ENCODE results near the gene SPSB4. TPM values are rescaled to one million over a fixed set of nuclear protein-coding genes. Genes with fewer than 3 reads are reported as not detected.

The SPSB4 gene
- total and polyA plus RNA-seq, 2 of the 13 experiments (the other 11 are each of a cell fraction or from before 2014, with no cell fraction given) = not detected

DNA sequence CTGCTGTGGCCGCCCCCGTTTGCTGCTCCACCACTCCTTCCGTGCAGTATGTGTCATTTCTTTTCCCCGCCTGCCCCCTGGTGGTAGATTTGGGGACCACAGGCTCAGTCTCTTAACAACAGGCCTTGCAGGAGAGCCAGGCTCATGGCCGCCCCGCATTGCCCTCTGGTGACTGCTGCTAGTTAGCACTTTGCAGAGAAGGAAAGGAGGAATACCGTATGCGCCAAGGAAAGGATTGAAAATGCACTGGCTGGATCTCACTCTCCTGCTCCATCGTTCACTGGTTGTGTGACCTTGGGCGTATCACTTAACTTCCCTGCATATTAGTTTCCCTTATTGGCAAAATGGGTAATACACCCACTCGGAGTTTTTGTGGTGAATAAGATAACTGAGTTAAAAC lies 141.2 kb downstream of the SPSB4 start (continued):
- TF ChIP-seq ZNF460 (CRISPR knock-in tag; IDR thresholded peaks at IDR 0.05; ENCODE audit: borderline replicate concordance) (no peak), HDAC1 (CRISPR knock-in tag; IDR thresholded peaks at IDR 0.05) (no peak), ZNF570 (CRISPR knock-in tag; IDR thresholded peaks at IDR 0.05; ENCODE audit: borderline replicate concordance) (no peak), SRSF1 (optimal IDR thresholded peaks at IDR 0.05; ENCODE audit: low read depth, low read length) (no peak), RELA (CRISPR knock-in tag; IDR thresholded peaks at IDR 0.05) (no peak), ZNF878 (CRISPR knock-in tag; IDR thresholded peaks at IDR 0.05) (no peak)
- TF ChIP-seq, protein P1, sequence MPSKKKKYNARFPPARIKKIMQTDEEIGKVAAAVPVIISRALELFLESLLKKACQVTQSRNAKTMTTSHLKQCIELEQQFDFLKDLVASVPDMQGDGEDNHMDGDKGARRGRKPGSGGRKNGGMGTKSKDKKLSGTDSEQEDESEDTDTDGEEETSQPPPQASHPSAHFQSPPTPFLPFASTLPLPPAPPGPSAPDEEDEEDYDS (CRISPR knock-in tag; IDR thresholded peaks at IDR 0.05) = no peak

DNA sequence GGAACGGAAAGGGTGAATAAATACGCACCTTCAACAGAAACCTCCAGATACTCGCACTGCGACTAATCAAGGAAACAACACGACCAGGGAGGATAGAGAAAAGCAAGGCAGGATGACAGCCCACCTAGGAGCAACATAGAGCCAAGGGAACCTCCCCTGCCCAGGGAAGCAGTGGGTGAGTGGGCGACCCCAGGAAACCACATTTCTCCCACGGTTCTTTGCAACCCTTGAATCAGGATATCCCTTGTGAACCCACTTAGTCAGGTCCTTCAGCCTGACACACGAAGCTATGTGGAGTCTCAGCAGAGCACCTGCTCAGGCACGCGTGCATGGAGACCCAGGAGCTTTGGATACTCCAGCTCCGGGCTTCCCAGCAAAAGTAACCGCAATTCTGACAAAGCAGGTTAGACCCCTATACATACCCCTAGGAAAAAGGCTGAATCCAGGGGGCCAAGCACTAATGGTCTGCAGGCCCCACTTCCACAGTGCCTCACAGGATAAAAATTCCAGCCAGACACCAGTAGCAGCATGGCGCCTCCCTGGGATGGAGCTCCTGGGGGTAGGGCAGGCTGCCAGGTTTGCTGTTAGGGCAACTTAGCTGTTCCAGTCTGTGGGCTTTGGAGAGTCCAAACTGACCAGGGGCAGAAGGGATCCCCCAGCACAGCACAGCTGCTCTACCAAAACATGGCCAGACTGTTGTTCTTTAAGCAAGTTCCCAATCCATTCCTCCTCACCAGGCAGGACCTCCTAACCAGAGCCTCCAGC lies 142.1 kb downstream of the SPSB4 start:
- FAIRE-seq = no peak
- H2AFZ ChIP-seq (ENCODE audit: low read length) = no peak overlapping the region
- H3K27ac ChIP-seq (ENCODE audit: extremely low read length, insufficient read depth, low read length) = no peak overlapping the region
- H3K79me2 ChIP-seq (ENCODE audit: insufficient read depth, low read length) = no peaks in the 10 kb centered on the region
- in situ Hi-C loops (cut with HindIII; ENCODE audit: extremely low pct_ligation_motif_present, low pct_unique_long_range_greater_than_20kb) (loop anchor here (5.0 to 10.0 kb wide), 3 partner anchors 86 to 278 kb away; no protein-coding TSS in a partner anchor), intact Hi-C loops (cut with micrococcal nuclease; ENCODE audit: unreplicated experiment) (loop anchor here (2.0 kb wide), 1 partner anchor 86 kb away; no protein-coding TSS in a partner anchor)
- H3K36me3 ChIP-seq (replicated peaks in 1 of 2; ENCODE audit: control insufficient read depth in 1 of 2, insufficient read depth in 2 of 2, low read length in 2 of 2) = no peaks in the 10 kb centered on the region
- TF ChIP-seq RFX1 (IDR thresholded peaks at IDR 0.05) = no peak
- no peak for TF ChIP-seq IRF1 (CRISPR knock-in tag; IDR thresholded peaks at IDR 0.05; ENCODE audit: low read depth)
- TF ChIP-seq SRSF1 (optimal IDR thresholded peaks at IDR 0.05; ENCODE audit: low read depth, low read length) = no peak
- TF ChIP-seq, protein P2, sequence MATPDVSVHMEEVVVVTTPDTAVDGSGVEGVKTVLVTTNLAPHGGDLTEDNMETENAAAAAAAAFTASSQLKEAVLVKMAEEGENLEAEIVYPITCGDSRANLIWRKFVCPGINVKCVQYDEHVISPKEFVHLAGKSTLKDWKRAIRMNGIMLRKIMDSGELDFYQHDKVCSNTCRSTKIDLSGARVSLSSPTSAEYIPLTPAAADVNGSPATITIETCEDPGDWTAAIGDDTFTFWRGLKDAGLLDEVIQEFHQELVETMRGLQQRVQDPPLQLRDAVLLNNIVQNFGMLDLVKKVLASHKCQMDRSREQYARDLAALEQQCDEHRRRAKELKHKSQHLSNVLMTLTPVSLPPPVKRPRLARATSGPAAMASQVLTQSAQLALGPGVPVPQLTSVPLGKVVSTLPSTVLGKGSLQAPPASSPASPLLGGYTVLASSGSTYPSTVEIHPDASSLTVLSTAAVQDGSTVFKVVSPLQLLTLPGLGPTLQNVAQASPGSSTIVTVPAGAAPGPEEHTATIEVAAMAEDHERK (CRISPR knock-in tag; IDR thresholded peaks at IDR 0.05; ENCODE audit: low read depth) = no peak
- TF ChIP-seq ZSCAN25 (CRISPR knock-in tag; IDR thresholded peaks at IDR 0.05) = no peak
- TF ChIP-seq NFIB (CRISPR knock-in tag; IDR thresholded peaks at IDR 0.05; ENCODE audit: borderline replicate concordance) = no peak
- no peak for TF ChIP-seq MTA1 (CRISPR knock-in tag; IDR thresholded peaks at IDR 0.05; ENCODE audit: borderline replicate concordance)
- TF ChIP-seq ZNF724P (CRISPR knock-in tag; IDR thresholded peaks at IDR 0.05; ENCODE audit: borderline replicate concordance) = no peak
- TF ChIP-seq REPIN1 (CRISPR knock-in tag; IDR thresholded peaks at IDR 0.05; ENCODE audit: borderline replicate concordance, low read depth) = no peak
- TF ChIP-seq ZFP90 (CRISPR knock-in tag; IDR thresholded peaks at IDR 0.05; ENCODE audit: borderline replicate concordance) = no peak
- TF ChIP-seq ZNF746 (CRISPR knock-in tag; IDR thresholded peaks at IDR 0.05) = no peak
- no peak for TF ChIP-seq NONO (IDR thresholded peaks at IDR 0.05)
- TF ChIP-seq NONO (CRISPR knock-in tag; conservative IDR thresholded peaks at IDR 0.05) = no peak
- no peak overlapping the region for H3K9ac ChIP-seq (ENCODE audit: insufficient read depth, low read depth, low read length)
- no TSS peak for BruUV-seq (replicated peaks)
- H3K4me1 ChIP-seq (ENCODE audit: insufficient read depth, low read length) = no peaks in the 10 kb centered on the region
- H3K4me2 ChIP-seq (ENCODE audit: low read depth, low read length) = no peak overlapping the region
- DNase-seq (ENCODE audit: low spot score) = no peak
- H3K4me3 ChIP-seq (replicated peaks in 1 of 3; ENCODE audit: insufficient read depth in 1 of 3, low read depth in 2 of 3, low read length in 3 of 3) = no peak overlapping the region
- no peak for ATAC-seq
- ChIA-PET CTCF (ENCODE audit: low intra/inter-chr PET ratio, low total read pairs) (interaction anchor here (1.4 to 2.5 kb wide), 4 partner anchors 87 to 295 kb away, joined by 6 to 41 read pairs (median 23); no protein-coding TSS in a partner anchor), POLR2A (no interaction called here)
- 72% methylated on average over 9 of the region's 13 CpGs for WGBS (ENCODE audit: low lambda C conversion rate)
- no peaks in the 10 kb centered on the region for H4K20me1 ChIP-seq (ENCODE audit: insufficient read depth, low read length)
- no peaks in the 10 kb centered on the region for H3K9me3 ChIP-seq (ENCODE audit: low read length)
- peaks cover 0 to 15% of the 10 kb centered on the region in 2 experiments; a peak in 2 of 5 replicates for H3K27me3 ChIP-seq (ENCODE audit: control insufficient read depth in 1 of 2, insufficient read depth in 2 of 2, low read length in 2 of 2)
